ENCODE measurements around the gene TNIK. TPM values are rescaled to one million over a fixed set of nuclear protein-coding genes. Genes with fewer than 3 reads are reported as not detected.

TNIK gene
- total and polyA plus RNA-seq, 10 of the 15 experiments (the other 5 are each of a cell fraction or from before 2014, with no cell fraction given): 13.9 to 74.3 (median 48.2) TPM

DNA sequence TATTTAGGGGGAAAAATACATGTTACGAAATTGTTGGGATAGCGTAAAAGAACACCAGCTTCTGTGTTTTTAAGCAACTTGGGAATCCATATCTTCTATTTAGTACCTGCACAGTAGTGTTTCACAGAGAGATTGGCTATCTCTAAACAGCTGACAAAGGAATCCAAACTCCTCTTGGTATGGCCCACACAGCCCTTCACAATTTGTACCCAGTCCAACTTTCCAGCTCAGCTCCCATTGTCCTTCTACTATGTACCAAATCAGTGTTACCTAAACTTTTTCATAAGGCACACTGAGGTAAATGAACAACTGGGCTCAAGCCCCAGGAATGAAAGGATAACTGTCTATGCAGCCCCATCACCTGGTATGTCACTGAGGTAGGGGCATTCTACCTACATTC lies 61.9 kb downstream of the TNIK start:
- Histone ChIP-seq H3K27ac (ENCODE audit: control insufficient read depth, insufficient read depth) (no peak overlapping the region), H3K79me2 (ENCODE audit: control insufficient read depth, insufficient read depth, low read length) (peaks cover 96% of the 10 kb centered on the region), H3K4me3 (no peak overlapping the region), H3K4me1 (ENCODE audit: control insufficient read depth, insufficient read depth, low read length) (no peaks in the 10 kb centered on the region; the same call in 1 of the 2 replicates), H4K20me1 (ENCODE audit: control insufficient read depth, insufficient read depth) (no peaks in the 10 kb centered on the region), H3K9me3 (replicated peaks; ENCODE audit: control insufficient read depth, insufficient read depth, low read length) (no peaks in the 10 kb centered on the region), H2AFZ (ENCODE audit: control insufficient read depth, low read depth, low read length) (no peak overlapping the region), H3K9ac (ENCODE audit: control insufficient read depth, insufficient read depth, low read length) (no peak overlapping the region), H3K36me3 (ENCODE audit: control insufficient read depth in 2 of 2, insufficient read depth in 2 of 2, low read length in 1 of 2) (peaks cover 0 to 2% of the 10 kb centered on the region in 2 experiments; a peak in 3 of 4 replicates), H3K4me2 (ENCODE audit: control insufficient read depth, insufficient read depth) (no peak overlapping the region), H3K27me3 (replicated peaks in 1 of 2; ENCODE audit: control insufficient read depth in 2 of 2, insufficient read depth in 2 of 2, low read length in 1 of 2) (no peaks in the 10 kb centered on the region)
- DNase-seq (ENCODE audit: low read depth, low spot score) (no peak), ATAC-seq (no peak), FAIRE-seq (peak; percentile 54)
- ChIA-PET SMC1A (ENCODE audit: uncharacterized antibody, unreplicated experiment) (interaction anchor here (0.6 to 3.6 kb wide), 14 partner anchors 9 to 246 kb away, joined by 3 to 20 read pairs (median 4); no protein-coding TSS in a partner anchor), CTCF (interaction anchor here (0.8 to 1.9 kb wide), 5 partner anchors 17 to 210 kb away, joined by 3 to 5 read pairs (median 4); no protein-coding TSS in a partner anchor), POLR2A (interaction anchor here (1.0 to 1.2 kb wide), 4 partner anchors 10 to 74 kb away, joined by 3 to 4 read pairs (median 4); no protein-coding TSS in a partner anchor), RAD21 (ENCODE audit: unreplicated experiment) (interaction anchor here (1.1 to 1.7 kb wide), 5 partner anchors 10 to 60 kb away, joined by 3 to 4 read pairs (median 3); no protein-coding TSS in a partner anchor)
- TF ChIP-seq TCF3 (IDR thresholded peaks at IDR 0.05; ENCODE audit: borderline replicate concordance, insufficient read depth, low read depth, low read length): no peak
- TF ChIP-seq JUND (IDR thresholded peaks at IDR 0.05; ENCODE audit: low read depth, low read length): no peak
- WGBS (ENCODE audit: insufficient coverage, insufficient replicate concordance, low lambda C conversion rate, missing lambda C conversion rate): 94% methylated on average over 2 of the region's 2 CpGs
- in situ Hi-C loops (cut with MboI) (no loop called here), intact Hi-C loops (cut with micrococcal nuclease; ENCODE audit: unreplicated experiment) (no loop called here)
- no TSS peak for BruUV-seq (replicated peaks)

DNA sequence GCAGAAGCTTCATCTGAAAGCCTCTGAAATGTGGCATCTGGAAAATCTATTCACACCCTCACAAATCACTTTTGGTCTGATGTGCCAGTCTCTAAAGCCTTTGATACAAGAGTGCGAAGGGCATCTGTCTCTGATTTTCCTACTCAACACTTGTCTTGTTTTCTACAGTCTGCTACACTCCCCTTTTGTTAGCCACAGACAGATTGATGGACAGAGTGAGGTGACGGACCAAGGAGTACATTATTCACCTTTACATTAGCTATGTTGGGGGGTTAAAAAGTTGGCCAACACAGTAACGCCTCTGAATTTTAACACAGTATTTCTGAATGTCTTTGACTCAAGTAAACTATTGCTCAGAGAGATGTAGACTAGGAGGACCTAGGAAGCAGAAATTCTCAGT lies 63.1 kb downstream of the TNIK start:
- CTCF ChIA-PET: no interaction called here
- Histone ChIP-seq H4K20me1 (ENCODE audit: control insufficient read depth, insufficient read depth) (no peaks in the 10 kb centered on the region), H3K4me1 (ENCODE audit: control insufficient read depth, insufficient read depth, low read length) (peaks cover 5% of the 10 kb centered on the region), H3K27me3 (replicated peaks in 1 of 2; ENCODE audit: control insufficient read depth in 2 of 2, insufficient read depth in 2 of 2, low read length in 1 of 2) (no peaks in the 10 kb centered on the region), H3K4me2 (ENCODE audit: control insufficient read depth, insufficient read depth) (no peak overlapping the region), H3K79me2 (ENCODE audit: control insufficient read depth, insufficient read depth, low read length) (peaks cover 96% of the 10 kb centered on the region), H3K4me3 (no peak overlapping the region), H2AFZ (ENCODE audit: control insufficient read depth, low read depth, low read length) (no peak overlapping the region), H3K36me3 (ENCODE audit: control insufficient read depth in 2 of 2, insufficient read depth in 2 of 2, low read length in 1 of 2) (peaks cover 0 to 2% of the 10 kb centered on the region in 2 experiments; a peak in 3 of 4 replicates), H3K9me3 (replicated peaks; ENCODE audit: control insufficient read depth, insufficient read depth, low read length) (no peaks in the 10 kb centered on the region), H3K27ac (ENCODE audit: control insufficient read depth, insufficient read depth) (no peak overlapping the region), H3K9ac (ENCODE audit: control insufficient read depth, insufficient read depth, low read length) (no peak overlapping the region)
- RAD21 ChIA-PET (ENCODE audit: unreplicated experiment): no interaction called here
- SMC1A ChIA-PET (ENCODE audit: uncharacterized antibody, unreplicated experiment): interaction anchor here (0.6 to 3.6 kb wide), 4 partner anchors 8 to 1088 kb away, joined by 3 to 20 read pairs (median 5); no protein-coding TSS in a partner anchor
- WGBS (ENCODE audit: insufficient coverage, insufficient replicate concordance, low lambda C conversion rate, missing lambda C conversion rate): 97% methylated on average over 3 of the region's 3 CpGs
- peak; percentile 38 for FAIRE-seq
- TF ChIP-seq RAD21 (IDR thresholded peaks at IDR 0.05; ENCODE audit: insufficient read depth, low read depth, low read length) (no peak), MEF2A (IDR thresholded peaks at IDR 0.05; ENCODE audit: insufficient read depth, low read depth, low read length) (no peak), ZNF622 (IDR thresholded peaks at IDR 0.05) (no peak), PML (IDR thresholded peaks at IDR 0.05; ENCODE audit: low read length) (no peak), KLF5 (IDR thresholded peaks at IDR 0.05; ENCODE audit: partially characterized antibody) (no peak)
- TF ChIP-seq, protein P1, sequence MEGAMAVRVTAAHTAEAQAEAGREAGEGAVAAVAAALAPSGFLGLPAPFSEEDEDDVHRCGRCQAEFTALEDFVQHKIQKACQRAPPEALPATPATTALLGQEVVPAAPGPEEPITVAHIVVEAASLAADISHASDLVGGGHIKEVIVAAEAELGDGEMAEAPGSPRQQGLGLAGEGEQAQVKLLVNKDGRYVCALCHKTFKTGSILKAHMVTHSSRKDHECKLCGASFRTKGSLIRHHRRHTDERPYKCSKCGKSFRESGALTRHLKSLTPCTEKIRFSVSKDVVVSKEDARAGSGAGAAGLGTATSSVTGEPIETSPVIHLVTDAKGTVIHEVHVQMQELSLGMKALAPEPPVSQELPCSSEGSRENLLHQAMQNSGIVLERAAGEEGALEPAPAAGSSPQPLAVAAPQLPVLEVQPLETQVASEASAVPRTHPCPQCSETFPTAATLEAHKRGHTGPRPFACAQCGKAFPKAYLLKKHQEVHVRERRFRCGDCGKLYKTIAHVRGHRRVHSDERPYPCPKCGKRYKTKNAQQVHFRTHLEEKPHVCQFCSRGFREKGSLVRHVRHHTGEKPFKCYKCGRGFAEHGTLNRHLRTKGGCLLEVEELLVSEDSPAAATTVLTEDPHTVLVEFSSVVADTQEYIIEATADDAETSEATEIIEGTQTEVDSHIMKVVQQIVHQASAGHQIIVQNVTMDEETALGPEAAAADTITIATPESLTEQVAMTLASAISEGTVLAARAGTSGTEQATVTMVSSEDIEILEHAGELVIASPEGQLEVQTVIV (IDR thresholded peaks at IDR 0.05; ENCODE audit: borderline replicate concordance, partially characterized antibody): no peak
- BruUV-seq (replicated peaks): no TSS peak
- no peak for ATAC-seq
- POLR2A ChIA-PET: no interaction called here
- intact Hi-C loops (cut with micrococcal nuclease; ENCODE audit: unreplicated experiment) (no loop called here), in situ Hi-C loops (cut with MboI) (no loop called here)
- DNase-seq (ENCODE audit: low read depth, low spot score): no peak

Data from GM12878 (cell line).